HepG2 (cell line): ENCODE results near the gene POLA1. TPM values are rescaled to one million over a fixed set of nuclear protein-coding genes. Genes with fewer than 3 reads are reported as not detected.

Experiments
- EP300 ChIP-seq, 3 experiments: sonication (generic) in 1 of 3; formaldehyde crosslinking in 1 of 3; IDR thresholded peaks; 2 replicates each; pipeline versions ENCODE4 v1.5.1 to v1.6.1; 2011 to 2020; ENCODE audit warnings: low read depth in 2 of 3, low read length in 2 of 3, borderline replicate concordance in 1 of 3, improper control_type of control experiment in 1 of 3, mild to moderate bottlenecking in 1 of 3, missing genetic modification reagents in 1 of 3, moderate library complexity in 1 of 3
- FOXP4 ChIP-seq: sonication (generic); formaldehyde crosslinking; IDR thresholded peaks from 2 replicates; pipeline ENCODE4 v1.4.0; 2020; ENCODE audit warnings: missing genetic modification reagents
- GATAD2A ChIP-seq: IDR thresholded peaks from 2 replicates; pipeline ENCODE4 v1.6.1; 2016
- ISL2 ChIP-seq: sonication (generic); formaldehyde crosslinking; IDR thresholded peaks from 2 replicates; pipeline ENCODE4 v1.5.0; 2020; ENCODE audit warnings: missing genetic modification reagents
- NCOA2 ChIP-seq: sonication (generic); formaldehyde crosslinking; IDR thresholded peaks from 2 replicates; pipeline ENCODE4 v1.8.0; 2022; ENCODE audit warnings: inconsistent platforms
- NR2F2 ChIP-seq: IDR thresholded peaks from 2 replicates; pipeline ENCODE4 v1.6.1; 2012; ENCODE audit warnings: low read depth, inconsistent platforms, borderline replicate concordance
- SOX13 ChIP-seq, 3 experiments: fragments of 450-650 bp in 1 of 3; sonication (generic) in 1 of 3; formaldehyde crosslinking in 1 of 3; IDR thresholded peaks in 2 of 3; conservative IDR thresholded peaks in 1 of 3; 2 replicates each; pipeline versions ENCODE4 v1.5.0 to v1.6.1; 2016 to 2020; ENCODE audit warnings: antibody characterized with exemption in 1 of 3, mild to moderate bottlenecking in 1 of 3, missing compliant biosample characterization in 1 of 3, missing genetic modification reagents in 1 of 3, moderate library complexity in 1 of 3
- SOX6 ChIP-seq, 2 experiments: fragments of 450-650 bp in 1 of 2; sonication (generic) in 1 of 2; formaldehyde crosslinking in 1 of 2; IDR thresholded peaks; 2 replicates each; pipeline versions ENCODE4 v1.4.0 to v1.6.1; 2017 to 2020; ENCODE audit warnings: antibody characterized with exemption in 1 of 2, mild to moderate bottlenecking in 1 of 2, missing genetic modification reagents in 1 of 2
- SP1 ChIP-seq, 2 experiments: fragments of 450-650 bp in 1 of 2; sonication (generic) in 1 of 2; formaldehyde crosslinking in 1 of 2; IDR thresholded peaks; 2 replicates each; pipeline versions ENCODE4 v1.4.0 to v1.6.1; 2016 to 2020; ENCODE audit warnings: missing genetic modification reagents in 1 of 2
- ZNF17 ChIP-seq: sonication (generic); formaldehyde crosslinking; IDR thresholded peaks from 2 replicates; pipeline ENCODE4 v1.5.0; 2020; ENCODE audit warnings: mild to moderate bottlenecking, missing genetic modification reagents
- ZNF552 ChIP-seq: sonication (generic); formaldehyde crosslinking; IDR thresholded peaks from 2 replicates; pipeline ENCODE4 v1.9.0; 2022; ENCODE audit warnings: missing genetic modification reagents, mild to moderate bottlenecking, borderline replicate concordance
- polyA plus RNA-seq, 8 experiments: library from polyadenylated mRNA; depleted of rRNA in 3 of 8; stranded (reverse) in 7 of 8; unstranded in 1 of 8; fragments of >200 nt; fragmentation: Illumina TruSeq in 4 of 8; extraction: Trizol in 4 of 8; gene quantifications; 2 replicates each; pipeline versions ENCODE4 v1.2.1 to v1.2.3, GENCODE V29; 2011 to 2016; ENCODE audit warnings: low read depth in 4 of 8, missing spikeins in 1 of 8, mixed read lengths in 1 of 8; ENCODE audit not compliant: insufficient read depth in 1 of 8
- total RNA-seq, 5 experiments: library from RNA; depleted of rRNA; stranded (reverse); fragments of >200 nt; fragmentation: Illumina TruSeq; extraction: Trizol; gene quantifications; 2 replicates each; pipeline ENCODE4 v1.2.3, GENCODE V29; 2016; ENCODE audit warnings: low read depth in 1 of 5

POLA1 gene
- total and polyA plus RNA-seq, 2 of the 13 experiments (the other 11 are each of a cell fraction or from before 2014, with no cell fraction given): 3.3 to 26.5 TPM

GRCh38 chrX:24662352-24662751, 31.4 kb upstream of the POLA1 start (continued):
- peak; percentile 35; the same call in 1 of the 2 replicates for TF ChIP-seq FOXP4 (CRISPR knock-in tag)
- TF ChIP-seq SOX6 (IDR thresholded peaks at IDR 0.05): no peak
- peak; percentile 11; the same call in 1 of the 2 replicates for TF ChIP-seq SOX6 (CRISPR knock-in tag; IDR thresholded peaks at IDR 0.05)
- no peak for TF ChIP-seq NR2F2
- no peak for TF ChIP-seq SOX13 (IDR thresholded peaks at IDR 0.05)
- TF ChIP-seq SOX13 (CRISPR knock-in tag; conservative IDR thresholded peaks at IDR 0.05 in 1 of 2, IDR thresholded peaks at IDR 0.05 in 1 of 2): peak in 1 of 2 experiments; percentile 37; a peak in 2 of 4 replicates
- TF ChIP-seq SP1 (IDR thresholded peaks at IDR 0.05): no peak
- TF ChIP-seq SP1 (CRISPR knock-in tag; IDR thresholded peaks at IDR 0.05): no peak
- peak in 1 of 2 experiments; percentile 23; a peak in 1 of 4 replicates for TF ChIP-seq EP300 (IDR thresholded peaks at IDR 0.05; ENCODE audit: low read depth in 2 of 2, low read length in 2 of 2)
- TF ChIP-seq EP300 (CRISPR knock-in tag; IDR thresholded peaks at IDR 0.05; ENCODE audit: borderline replicate concordance): no peak
- 0 out of 2 replicates have a peak, but pooled peaks have one; percentile 34 for TF ChIP-seq ISL2 (CRISPR knock-in tag)
- TF ChIP-seq ZNF17: no peak
- TF ChIP-seq GATAD2A (CRISPR knock-in tag): 0 out of 2 replicates have a peak, but pooled peaks have one; percentile 12
- peak; percentile 22; the same call in 1 of the 2 replicates for TF ChIP-seq NCOA2 (CRISPR knock-in tag)
- no peak for TF ChIP-seq ZNF552
- TF ChIP-seq, all 625 proteins: peak for 13
